Left lung (tissue), 10 donors: ENCODE measurements around the gene MOGAT1. TPM values are rescaled to one million over a fixed set of nuclear protein-coding genes. Genes with fewer than 3 reads are reported as not detected.

Experiments used
- ATAC-seq: fragments of 200-7000 bp; cut with Tn5 transposase; one replicate; pipeline ENCODE4 v1.9.1; 2020; ENCODE audit warnings: moderate library complexity
- DNase-seq, 4 donors: peaks; one replicate each; pipeline ENCODE4 v3.0.0-alpha.2; 2013 to 2020
- H3K27ac ChIP-seq, 2 donors: fragments of 200-600 bp; sonication (generic) in 1 of 2; one replicate each; pipeline versions ENCODE4 v1.5.0 to v1.8.0; 2020 to 2021
- H3K27me3 ChIP-seq, 2 donors: fragments of 200-600 bp; sonication (generic) in 1 of 2; one replicate each; pipeline versions ENCODE4 v1.5.0 to v1.8.0; 2020 to 2021
- H3K36me3 ChIP-seq, 2 donors: fragments of 200-600 bp; sonication (generic) in 1 of 2; one replicate each; pipeline versions ENCODE4 v1.5.0 to v1.8.0; 2020 to 2021
- H3K4me1 ChIP-seq, 2 donors: fragments of 200-600 bp; one replicate each; pipeline ENCODE4 v1.8.0; 2021
- H3K4me3 ChIP-seq, 2 donors: fragments of 200-600 bp; sonication (generic) in 1 of 2; one replicate each; pipeline versions ENCODE4 v1.5.0 to v1.8.0; 2020 to 2021; ENCODE audit warnings: mild to moderate bottlenecking in 1 of 2
- H3K9me3 ChIP-seq, 2 donors: fragments of 200-600 bp; sonication (generic) in 1 of 2; one replicate each; pipeline versions ENCODE4 v1.5.0 to v1.8.0; 2020 to 2021
- CTCF ChIP-seq, 2 donors: fragments of 200-600 bp; sonication (generic) in 1 of 2; IDR thresholded peaks; one replicate each; pipeline versions ENCODE4 v1.5.0 to v1.8.0; 2021; ENCODE audit warnings: antibody characterized with exemption in 2 of 2
- intact Hi-C, 2 donors: fragments of 100-400 bp; cut with DNase I; formaldehyde crosslinking; loops; one replicate each; pipeline versions ENCODE4 v1.11.2 to v1.14.2; 2022
- polyA plus RNA-seq, 6 donors: library from polyadenylated mRNA; unstranded; fragments of 120-200 nt; gene quantifications; one replicate each; pipeline ENCODE4 v1.2.1, GENCODE V29; 2013; ENCODE audit not compliant: insufficient read length in 6 of 6
- total RNA-seq, 2 donors: library from RNA; stranded (reverse); fragmentation: NEBNext Ultra II Directional; extraction: Animal tissue kit (Norgen Biotek cat#: 25700); gene quantifications; one replicate each; pipeline ENCODE4 v1.2.1, GENCODE V29; 2021
- donor health status: DM: no; HTN: yes; CAD: no.
- donor health status: DM: no; HTN: no; CAD: no.

Gene MOGAT1
- total and polyA plus RNA-seq, 8 donors = 0.26 TPM; not detected in 7

- Histone ChIP-seq H3K27me3 (no peaks in the 10 kb centered on the region), H3K36me3 (no peaks in the 10 kb centered on the region), H3K4me1 (peaks cover 11 to 40% of the 10 kb centered on the region in 2 donors), H3K27ac (peak within 1 kb of the TSS; percentile 91 to 93), H3K9me3 (no peaks in the 10 kb centered on the region), H3K4me3 (peak within 1 kb of the TSS; percentile 84 to 100)
- intact Hi-C loops = no loop called here
- DNase-seq (peak; percentile 96 to 98 (median 97)), ATAC-seq (peak; percentile 99)
- no peak for TF ChIP-seq CTCF (IDR thresholded peaks at IDR 0.05)
Measured at GRCh38 chr2:222655787-222656525, 15.5 kb upstream of the MOGAT1 start, which contains the start of gene FARSB. Gene FARSB, minus strand, starts transcription at chr2:222656092. Its CDS starts 19 bp downstream, at chr2:222656073.

GRCh38 chr2:222656526-222657446 is 14.7 kb upstream of the MOGAT1 start:
- peak; percentile 4 for ATAC-seq
- Histone ChIP-seq H3K27me3 (no peaks in the 10 kb centered on the region), H3K4me1 (peaks cover 11 to 40% of the 10 kb centered on the region in 2 donors), H3K27ac (peak overlapping the region; percentile 91 to 93), H3K9me3 (no peaks in the 10 kb centered on the region), H3K4me3 (peak overlapping the region; percentile 84 to 100), H3K36me3 (no peaks in the 10 kb centered on the region)
- no peak for DNase-seq
- TF ChIP-seq CTCF (IDR thresholded peaks at IDR 0.05) = no peak
- intact Hi-C loops = no loop called here

- H3K27me3 ChIP-seq = no peaks in the 10 kb centered on the region
- no peak overlapping the region for H3K27ac ChIP-seq
- ATAC-seq = no peak
- H3K4me3 ChIP-seq = no peak overlapping the region
- H3K9me3 ChIP-seq = no peaks in the 10 kb centered on the region
- intact Hi-C loops = no loop called here
- DNase-seq = no peak
- TF ChIP-seq CTCF (IDR thresholded peaks at IDR 0.05) = no peak
- H3K4me1 ChIP-seq = peaks cover 0 to 4% of the 10 kb centered on the region in 2 donors
- no peaks in the 10 kb centered on the region for H3K36me3 ChIP-seq
Measured at GRCh38 chr2:222663479-222663878, 8.0 kb upstream of the MOGAT1 start.

GRCh38 chr2:222668494-222669154 is 2.8 kb upstream of the MOGAT1 start:
- DNase-seq (no peak), ATAC-seq (no peak)
- TF ChIP-seq CTCF (IDR thresholded peaks at IDR 0.05) = no peak
- peak overlapping the region in 1 of 2 donors; percentile 74 for H3K27ac ChIP-seq
- intact Hi-C loops = no loop called here
- H3K27me3 ChIP-seq = peaks cover 8 to 30% of the 10 kb centered on the region in 2 donors
- H3K9me3 ChIP-seq = no peaks in the 10 kb centered on the region
- H3K4me1 ChIP-seq = peaks cover 7 to 28% of the 10 kb centered on the region in 2 donors
- H3K36me3 ChIP-seq = no peaks in the 10 kb centered on the region
- no peak overlapping the region for H3K4me3 ChIP-seq
